Thyroid gland (tissue), 4 donors: ENCODE data around the gene DAGLA. TPM values are rescaled to one million over a fixed set of nuclear protein-coding genes. Genes with fewer than 3 reads are reported as not detected.
A peak's percentile ranks its signal among the peaks of the same experiment; 100 is the strongest.

Experiments
- DNase-seq, 2 donors: peaks; one replicate each; pipeline ENCODE4 v3.0.0-alpha.2; 2019
- H3K27ac ChIP-seq, 3 donors: fragments of 200-600 bp; sonication (generic); 1 replicate in 2 of 3; 2 replicates in 1 of 3; pipeline ENCODE4 v1.5.1; 2016 to 2019; ENCODE audit warnings: mild to moderate bottlenecking in 1 of 3, moderate library complexity in 1 of 3
- H3K27me3 ChIP-seq: fragments of 200-600 bp; sonication (generic); one replicate; pipeline ENCODE4 v1.5.1; 2019
- H3K36me3 ChIP-seq, 2 donors: fragments of 200-600 bp; sonication (generic); one replicate each; pipeline ENCODE4 v1.5.1; 2016 to 2019
- H3K4me1 ChIP-seq, 2 donors: fragments of 200-600 bp; sonication (generic); one replicate each; pipeline ENCODE4 v1.5.1; 2017 to 2019
- H3K4me3 ChIP-seq, 3 donors: fragments of 200-600 bp; sonication (generic); replicated peaks in 1 of 3; 1 replicate in 2 of 3; 2 replicates in 1 of 3; pipeline ENCODE4 v1.5.1; 2016; ENCODE audit warnings: mild to moderate bottlenecking in 1 of 3
- H3K9me3 ChIP-seq: fragments of 200-600 bp; sonication (generic); one replicate; pipeline ENCODE4 v1.5.1; 2017
- POLR2A ChIP-seq, 2 donors: fragments of 450-650 bp; IDR thresholded peaks; one replicate each; pipeline ENCODE4 v1.6.1; 2017; ENCODE audit warnings: antibody characterized with exemption in 2 of 2, mild to moderate bottlenecking in 2 of 2, moderate library complexity in 1 of 2
- WGBS, 2 donors: methylation state at CpG; one replicate each; pipeline ENCODE4 v1.1.5; 2017; 5-methylcytosine and 5-hydroxymethylcytosine counted together
- intact Hi-C: fragments of 100-400 bp; cut with DNase I; formaldehyde crosslinking; loops from one replicate; pipeline ENCODE4 v1.15.1; 2023
- total RNA-seq, 4 donors: library from RNA; depleted of rRNA; stranded (reverse); fragments of >200 nt; gene quantifications; one replicate each; pipeline ENCODE4 v1.2.3, GENCODE V29; 2016
- TF ChIP-seq, protein P1 (sequence below), 6 experiments: fragments of 200-600 bp in 3 of 6; fragments of 450-650 bp in 3 of 6; sonication (generic) in 3 of 6; IDR thresholded peaks; one replicate each; pipeline ENCODE4 v1.5.1; 2016 to 2019; ENCODE audit warnings: antibody characterized with exemption in 6 of 6, mild to moderate bottlenecking in 2 of 6, inconsistent platforms in 1 of 6, moderate library complexity in 1 of 6

DAGLA gene
- total RNA-seq, 4 donors from 2014 or later, result 1.7 to 2.8 (median 1.9) TPM

DNA sequence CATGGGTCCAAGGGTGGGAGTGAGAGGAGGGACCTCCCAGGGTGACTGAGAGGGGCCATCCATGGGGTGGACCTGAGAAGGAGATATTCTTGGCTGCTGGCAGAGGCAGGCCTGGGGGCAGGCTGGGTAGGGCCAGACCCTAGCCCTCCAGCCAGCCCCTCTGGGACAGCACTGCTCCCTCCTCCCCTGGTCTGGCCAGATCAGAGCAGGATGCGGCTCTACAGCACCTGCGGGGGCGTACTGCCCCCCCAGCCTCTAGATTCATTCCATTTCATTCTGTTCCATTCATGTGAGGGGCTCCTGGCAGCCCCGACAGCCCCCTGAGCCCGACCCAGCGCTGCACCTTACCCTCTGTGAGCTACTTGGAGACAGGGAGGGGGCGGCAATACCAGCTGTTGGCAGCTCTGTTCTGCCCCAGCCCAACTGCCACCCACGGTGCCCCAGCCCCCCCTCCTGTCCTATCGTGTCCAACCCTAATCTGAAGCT lies 37.9 kb downstream of the DAGLA start:
- WGBS, 2 donors, result 26 to 31% methylated on average over 9 of the region's 9 CpGs
- H3K27ac ChIP-seq, result no peak overlapping the region
- peaks cover 5 to 11% of the 10 kb centered on the region in 2 donors for H3K4me1 ChIP-seq
- no peak for DNase-seq
- no peak for TF ChIP-seq POLR2A (IDR thresholded peaks at IDR 0.05)
- TF ChIP-seq, protein P1, sequence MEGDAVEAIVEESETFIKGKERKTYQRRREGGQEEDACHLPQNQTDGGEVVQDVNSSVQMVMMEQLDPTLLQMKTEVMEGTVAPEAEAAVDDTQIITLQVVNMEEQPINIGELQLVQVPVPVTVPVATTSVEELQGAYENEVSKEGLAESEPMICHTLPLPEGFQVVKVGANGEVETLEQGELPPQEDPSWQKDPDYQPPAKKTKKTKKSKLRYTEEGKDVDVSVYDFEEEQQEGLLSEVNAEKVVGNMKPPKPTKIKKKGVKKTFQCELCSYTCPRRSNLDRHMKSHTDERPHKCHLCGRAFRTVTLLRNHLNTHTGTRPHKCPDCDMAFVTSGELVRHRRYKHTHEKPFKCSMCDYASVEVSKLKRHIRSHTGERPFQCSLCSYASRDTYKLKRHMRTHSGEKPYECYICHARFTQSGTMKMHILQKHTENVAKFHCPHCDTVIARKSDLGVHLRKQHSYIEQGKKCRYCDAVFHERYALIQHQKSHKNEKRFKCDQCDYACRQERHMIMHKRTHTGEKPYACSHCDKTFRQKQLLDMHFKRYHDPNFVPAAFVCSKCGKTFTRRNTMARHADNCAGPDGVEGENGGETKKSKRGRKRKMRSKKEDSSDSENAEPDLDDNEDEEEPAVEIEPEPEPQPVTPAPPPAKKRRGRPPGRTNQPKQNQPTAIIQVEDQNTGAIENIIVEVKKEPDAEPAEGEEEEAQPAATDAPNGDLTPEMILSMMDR (IDR thresholded peaks at IDR 0.05), result no peak
- no peaks in the 10 kb centered on the region for H3K36me3 ChIP-seq
- H3K4me3 ChIP-seq, result peak overlapping the region in 1 of 3 donors; percentile 3
- intact Hi-C loops, result no loop called here
- H3K27me3 ChIP-seq, result no peaks in the 10 kb centered on the region
- H3K9me3 ChIP-seq, result no peaks in the 10 kb centered on the region

DNA sequence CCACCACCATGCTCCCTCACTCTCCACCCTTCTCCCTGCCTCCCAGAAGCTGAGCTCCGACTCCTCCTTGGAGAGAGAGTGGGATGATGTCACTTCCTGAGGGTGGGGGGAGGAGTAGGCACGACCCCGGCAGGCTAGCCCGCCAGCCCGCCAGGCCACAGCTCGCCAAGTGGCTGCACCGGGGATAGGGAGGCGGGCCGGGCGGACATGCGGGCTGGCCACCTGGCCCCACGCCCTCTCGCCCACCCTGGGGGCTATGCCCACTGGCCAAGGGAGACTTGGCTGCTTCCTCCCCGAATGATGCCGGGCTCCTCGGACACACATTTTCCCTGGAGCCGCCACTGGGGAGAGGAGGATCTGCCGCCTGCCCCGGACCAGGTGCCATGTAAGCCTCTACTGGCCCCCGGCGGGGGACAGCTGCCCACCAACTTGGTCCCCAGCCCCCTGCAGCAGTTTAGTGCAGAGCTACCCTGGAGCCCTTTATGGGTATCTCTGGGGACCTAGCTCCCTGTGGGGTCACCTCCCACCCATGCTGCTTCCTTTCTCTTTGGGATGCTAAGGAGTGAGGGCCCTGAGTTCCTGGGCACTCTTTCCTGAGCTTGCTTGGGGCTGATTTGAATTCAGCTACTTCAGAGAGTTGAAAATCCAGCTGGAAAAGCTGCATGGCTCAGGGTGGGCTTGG lies 38.6 kb downstream of the DAGLA start:
- Histone ChIP-seq H3K4me3 (peak overlapping the region in 1 of 3 donors; percentile 3), H3K36me3 (no peaks in the 10 kb centered on the region), H3K27me3 (no peaks in the 10 kb centered on the region), H3K27ac (no peak overlapping the region), H3K9me3 (no peaks in the 10 kb centered on the region), H3K4me1 (peaks cover 5 to 11% of the 10 kb centered on the region in 2 donors)
- WGBS, 2 donors, result 40 to 43% methylated on average over 11 to 17 of the region's 21 CpGs
- TF ChIP-seq, protein P1 (IDR thresholded peaks at IDR 0.05), result no peak
- no peak for TF ChIP-seq POLR2A (IDR thresholded peaks at IDR 0.05)
- intact Hi-C loops, result no loop called here
- DNase-seq, result peak; percentile 28 to 33

DNA sequence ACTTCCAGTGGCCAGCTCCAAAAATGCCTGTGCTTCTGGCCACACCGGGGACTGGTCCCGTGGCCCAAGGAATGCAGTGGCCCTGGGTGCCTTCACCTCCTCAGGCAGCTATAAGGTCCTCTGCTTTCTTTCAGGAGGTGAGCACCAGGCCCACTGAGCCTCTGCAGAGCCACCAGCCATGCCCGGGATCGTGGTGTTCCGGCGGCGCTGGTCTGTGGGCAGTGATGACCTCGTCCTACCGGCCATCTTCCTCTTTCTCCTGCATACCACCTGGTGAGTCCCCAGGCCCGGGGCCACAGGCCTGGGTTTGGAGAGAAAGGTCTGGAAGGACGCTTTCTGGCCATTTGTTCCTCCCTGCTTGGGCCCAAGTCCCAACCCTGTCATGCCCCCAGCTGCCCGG lies 39.8 kb downstream of the DAGLA start:
- no peak for DNase-seq
- TF ChIP-seq, protein P1 (IDR thresholded peaks at IDR 0.05), result no peak
- TF ChIP-seq POLR2A (IDR thresholded peaks at IDR 0.05), result no peak
- Histone ChIP-seq H3K9me3 (no peaks in the 10 kb centered on the region), H3K4me3 (no peak overlapping the region), H3K27me3 (no peaks in the 10 kb centered on the region), H3K36me3 (no peaks in the 10 kb centered on the region), H3K4me1 (peaks cover 5 to 11% of the 10 kb centered on the region in 2 donors), H3K27ac (no peak overlapping the region)
- intact Hi-C loops, result no loop called here
- WGBS, 2 donors, result 84 to 95% methylated on average over 9 to 10 of the region's 12 CpGs

DNA sequence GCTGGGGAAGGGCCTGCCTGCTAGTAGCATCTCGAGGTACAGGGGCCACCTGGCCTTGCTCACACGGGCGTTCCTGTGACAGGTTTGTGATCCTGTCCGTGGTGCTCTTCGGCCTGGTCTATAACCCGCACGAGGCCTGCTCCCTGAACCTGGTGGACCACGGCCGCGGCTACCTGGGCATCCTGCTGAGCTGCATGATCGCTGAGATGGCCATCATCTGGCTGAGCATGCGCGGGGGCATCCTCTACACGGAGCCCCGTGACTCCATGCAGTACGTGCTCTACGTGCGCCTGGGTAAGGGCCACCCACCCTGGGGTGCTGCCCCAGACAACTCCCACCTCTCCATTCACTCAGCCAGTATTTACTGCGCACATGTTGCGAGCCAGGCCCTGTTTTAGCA lies 40.4 kb downstream of the DAGLA start:
- no peak overlapping the region for H3K4me3 ChIP-seq
- H3K36me3 ChIP-seq, result no peaks in the 10 kb centered on the region
- 97 to 98% methylated on average over 9 to 15 of the region's 20 CpGs for WGBS, 2 donors
- H3K9me3 ChIP-seq, result no peaks in the 10 kb centered on the region
- no peak for DNase-seq
- H3K27ac ChIP-seq, result no peak overlapping the region
- H3K27me3 ChIP-seq, result no peaks in the 10 kb centered on the region
- TF ChIP-seq POLR2A (IDR thresholded peaks at IDR 0.05), result no peak
- TF ChIP-seq, protein P1 (IDR thresholded peaks at IDR 0.05), result no peak
- intact Hi-C loops, result no loop called here
- H3K4me1 ChIP-seq, result peaks cover 5 to 11% of the 10 kb centered on the region in 2 donors

DNA sequence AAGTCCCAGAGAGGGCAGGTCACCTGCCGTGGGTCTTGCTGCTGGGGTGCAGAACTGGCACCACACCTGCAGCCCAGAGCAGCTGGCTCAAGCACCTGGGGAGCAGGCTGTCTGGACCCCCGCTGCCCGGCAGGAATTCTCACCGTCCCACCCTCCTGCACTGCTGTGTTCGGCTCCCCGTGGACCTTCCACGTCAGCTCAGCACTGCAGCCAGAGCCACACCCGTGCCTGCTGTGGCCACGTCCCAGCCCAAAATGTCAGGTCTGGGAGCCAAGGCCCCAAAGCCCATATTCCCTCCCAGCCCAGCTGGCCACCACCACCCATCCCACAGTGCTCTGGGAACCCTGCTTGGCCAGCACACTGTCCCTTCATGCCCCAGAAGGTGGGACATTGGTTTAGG lies 44.2 kb downstream of the DAGLA start:
- WGBS, 2 donors, result 91 to 94% methylated on average over 6 to 9 of the region's 9 CpGs
- DNase-seq, result no peak
- no peak for TF ChIP-seq POLR2A (IDR thresholded peaks at IDR 0.05)
- TF ChIP-seq, protein P1 (IDR thresholded peaks at IDR 0.05), result no peak
- Histone ChIP-seq H3K27ac (no peak overlapping the region), H3K9me3 (no peaks in the 10 kb centered on the region), H3K27me3 (no peaks in the 10 kb centered on the region), H3K4me1 (no peaks in the 10 kb centered on the region), H3K4me3 (no peak overlapping the region), H3K36me3 (no peaks in the 10 kb centered on the region)
- intact Hi-C loops, result no loop called here
